Activated B cell treated with CpG ODN at 0.5 μM for 24 hours (primary cell): ENCODE results near the gene SAMD4A. TPM values are rescaled to one million over a fixed set of nuclear protein-coding genes. Genes with fewer than 3 reads are reported as not detected.

Experiments used
- ATAC-seq: fragments of 200-7000 bp; cut with Tn5 transposase; one replicate; pipeline ENCODE4 v1.10.0; 2021; ENCODE audit warnings: low read depth, mild to moderate bottlenecking, moderate library complexity
- CTCF ChIA-PET: fragments of 350-600 bp; sonication (Branson Sonifier 250); formaldehyde crosslinking; loops from one replicate; lab custom pipeline; 2021; ENCODE audit warnings: antibody characterized with exemption; lab: Charles Lee
- POLR2A ChIA-PET: fragments of 350-600 bp; sonication (Branson Sonifier 250); formaldehyde crosslinking; loops from one replicate; lab custom pipeline; 2021; ENCODE audit warnings: antibody characterized with exemption; lab: Charles Lee
- DNase-seq: peaks from one replicate; pipeline ENCODE4 v3.0.0; 2022
- H3K27ac Mint-ChIP-seq: one replicate; pipeline ENCODE4 v1.8.0; 2020; ENCODE audit warnings: mixed read lengths
- H3K27me3 Mint-ChIP-seq: one replicate; pipeline ENCODE4 v1.8.0; 2021; ENCODE audit warnings: mixed read lengths
- H3K36me3 Mint-ChIP-seq: one replicate; pipeline ENCODE4 v1.8.0; 2021; ENCODE audit warnings: low read depth, mixed read lengths
- H3K4me1 Mint-ChIP-seq: one replicate; pipeline ENCODE4 v1.8.0; 2021; ENCODE audit warnings: mixed read lengths
- H3K4me3 Mint-ChIP-seq: one replicate; pipeline ENCODE4 v1.8.0; 2020; ENCODE audit warnings: mild to moderate bottlenecking, mixed read lengths
- H3K9me3 Mint-ChIP-seq: one replicate; pipeline ENCODE4 v1.8.0; 2020; ENCODE audit warnings: mixed read lengths
- intact Hi-C: fragments of 100-400 bp; cut with micrococcal nuclease; formaldehyde crosslinking; loops from one replicate; pipeline ENCODE4 v1.15.1; 2024
- total RNA-seq: library from RNA; stranded (reverse); gene quantifications from 2 replicates; pipeline ENCODE4 v1.2.3, GENCODE V29; 2022
- TF ChIP-seq, protein P1 (sequence below): fragments of 200-600 bp; IDR thresholded peaks from one replicate; pipeline ENCODE4 v1.8.0; 2022; ENCODE audit warnings: antibody characterized with exemption, mild to moderate bottlenecking

Gene SAMD4A
- total RNA-seq, 1 donor from 2014 or later = 8.7 TPM

DNA sequence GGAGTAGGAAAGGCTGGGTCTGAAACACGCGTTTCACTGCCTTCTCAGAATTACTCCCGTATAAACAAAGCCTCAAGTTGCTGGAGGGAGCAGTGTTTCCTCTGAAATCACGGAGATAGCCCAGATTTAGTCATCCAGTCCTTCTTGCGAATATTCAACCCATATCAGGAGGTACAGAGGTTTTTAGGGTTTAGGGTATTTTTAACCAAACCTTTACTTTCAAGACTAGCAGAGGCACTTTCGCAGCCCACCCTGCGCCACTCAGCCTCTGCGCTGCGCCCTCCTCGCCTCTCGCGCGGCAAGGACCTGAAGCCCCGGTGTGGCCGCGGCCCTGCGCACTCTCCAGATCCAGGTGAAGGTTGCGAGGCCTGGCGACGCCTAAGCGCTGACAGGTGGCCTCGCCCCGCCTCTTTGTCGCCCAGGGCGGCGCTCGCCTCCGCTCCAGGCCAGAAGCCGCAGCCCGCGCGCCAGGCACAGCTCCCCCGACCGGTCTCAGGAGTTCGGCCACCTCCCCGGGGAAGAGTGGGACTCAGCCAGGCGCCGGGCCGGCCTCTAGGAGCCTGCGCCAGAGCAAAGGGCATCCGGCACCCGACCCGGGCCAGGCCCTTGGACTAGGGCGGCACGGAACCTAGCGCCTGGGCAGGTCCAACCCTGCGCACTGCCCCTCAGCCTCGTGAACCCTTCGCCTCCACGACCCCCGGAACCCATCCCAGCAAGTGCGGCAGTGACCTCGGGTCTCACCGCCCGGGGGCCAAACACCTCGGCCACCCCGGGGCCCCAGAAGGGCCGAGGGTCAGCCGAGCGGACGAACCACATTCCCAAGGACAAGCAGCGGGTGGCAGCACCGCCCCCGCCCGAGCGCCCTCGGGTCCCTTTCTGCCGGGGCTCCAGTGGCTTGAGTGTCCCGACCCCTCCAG, 1.8 kb upstream of the SAMD4A start:
- TF ChIP-seq, protein P1, sequence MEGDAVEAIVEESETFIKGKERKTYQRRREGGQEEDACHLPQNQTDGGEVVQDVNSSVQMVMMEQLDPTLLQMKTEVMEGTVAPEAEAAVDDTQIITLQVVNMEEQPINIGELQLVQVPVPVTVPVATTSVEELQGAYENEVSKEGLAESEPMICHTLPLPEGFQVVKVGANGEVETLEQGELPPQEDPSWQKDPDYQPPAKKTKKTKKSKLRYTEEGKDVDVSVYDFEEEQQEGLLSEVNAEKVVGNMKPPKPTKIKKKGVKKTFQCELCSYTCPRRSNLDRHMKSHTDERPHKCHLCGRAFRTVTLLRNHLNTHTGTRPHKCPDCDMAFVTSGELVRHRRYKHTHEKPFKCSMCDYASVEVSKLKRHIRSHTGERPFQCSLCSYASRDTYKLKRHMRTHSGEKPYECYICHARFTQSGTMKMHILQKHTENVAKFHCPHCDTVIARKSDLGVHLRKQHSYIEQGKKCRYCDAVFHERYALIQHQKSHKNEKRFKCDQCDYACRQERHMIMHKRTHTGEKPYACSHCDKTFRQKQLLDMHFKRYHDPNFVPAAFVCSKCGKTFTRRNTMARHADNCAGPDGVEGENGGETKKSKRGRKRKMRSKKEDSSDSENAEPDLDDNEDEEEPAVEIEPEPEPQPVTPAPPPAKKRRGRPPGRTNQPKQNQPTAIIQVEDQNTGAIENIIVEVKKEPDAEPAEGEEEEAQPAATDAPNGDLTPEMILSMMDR = no peak
- peaks cover 2% of the 10 kb centered on the region for H3K36me3 Mint-ChIP-seq
- peaks cover 4% of the 10 kb centered on the region for H3K27me3 Mint-ChIP-seq
- POLR2A ChIA-PET = interaction anchor here (1.1 to 3.5 kb wide), 9 partner anchors 56 to 316 kb away, joined by 3 to 67 read pairs (median 9); partner anchors contain the start of genes CDKN3, CGRRF1 and GMFB
- DNase-seq (peak; percentile 71), ATAC-seq (peak; percentile 33)
- CTCF ChIA-PET = interaction anchor here (0.7 to 6.3 kb wide), 24 partner anchors 8 to 596 kb away, joined by 3 to 78 read pairs (median 5); partner anchors contain the start of gene GCH1
- H3K9me3 Mint-ChIP-seq = no peaks in the 10 kb centered on the region
- peak overlapping the region; percentile 87 for H3K4me3 Mint-ChIP-seq
- peaks cover 28% of the 10 kb centered on the region for H3K4me1 Mint-ChIP-seq
- H3K27ac Mint-ChIP-seq = peak overlapping the region; percentile 83
- intact Hi-C loops = loop anchor here (1.0 to 5.0 kb wide), 14 partner anchors 76 to 953 kb away; partner anchors contain the start of genes FBXO34 and GCH1

DNA sequence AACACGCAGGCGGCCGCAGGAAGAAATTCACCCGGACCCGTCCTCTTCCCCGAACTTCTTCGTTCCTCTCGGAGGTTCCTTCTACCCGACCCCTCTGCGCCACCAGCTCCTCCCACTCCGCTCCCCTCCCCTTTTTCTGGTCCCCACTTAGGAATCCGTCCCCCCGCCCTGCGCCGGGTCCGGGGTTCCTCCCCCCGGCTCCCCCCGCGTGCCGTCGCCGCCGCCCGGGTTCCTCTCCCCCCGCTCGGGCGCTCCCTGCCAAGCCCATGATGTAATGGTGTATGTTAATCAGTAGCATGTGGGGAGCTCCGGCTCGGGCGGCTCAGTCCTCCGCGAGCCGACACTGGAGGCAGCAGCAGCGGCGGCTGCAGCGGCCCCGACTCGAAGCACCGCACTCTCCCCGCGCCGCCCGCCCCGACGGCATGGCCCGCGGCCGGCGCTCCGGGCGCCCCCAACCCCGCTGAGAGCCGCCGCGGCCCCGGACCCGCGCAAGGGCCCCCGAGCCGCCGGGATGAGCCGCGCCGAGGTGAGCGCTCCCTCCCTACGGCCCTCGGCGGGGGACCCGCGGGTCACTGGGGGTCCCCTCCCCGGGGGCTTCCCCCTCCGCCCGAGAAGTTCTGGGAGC, 1.0 kb upstream of the SAMD4A start:
- ChIA-PET CTCF (interaction anchor here (0.7 to 6.3 kb wide), 14 partner anchors 9 to 595 kb away, joined by 3 to 48 read pairs (median 4); partner anchors contain the start of genes CGRRF1 and GCH1), POLR2A (interaction anchor here (1.0 to 3.5 kb wide), 8 partner anchors 17 to 315 kb away, joined by 3 to 67 read pairs (median 8); partner anchors contain the start of genes CGRRF1 and GMFB)
- peak overlapping the region; percentile 83 for H3K27ac Mint-ChIP-seq
- peaks cover 2% of the 10 kb centered on the region for H3K36me3 Mint-ChIP-seq
- peaks cover 4% of the 10 kb centered on the region for H3K27me3 Mint-ChIP-seq
- H3K4me3 Mint-ChIP-seq = peak overlapping the region; percentile 87
- ATAC-seq = peak; percentile 62
- TF ChIP-seq, protein P1 = no peak
- peaks cover 28% of the 10 kb centered on the region for H3K4me1 Mint-ChIP-seq
- intact Hi-C loops = loop anchor here (1.0 to 5.0 kb wide), 12 partner anchors 57 to 1413 kb away; partner anchors contain the start of genes CGRRF1, DDHD1, FBXO34 and GCH1
- peak; percentile 75 for DNase-seq
- H3K9me3 Mint-ChIP-seq = no peaks in the 10 kb centered on the region

DNA sequence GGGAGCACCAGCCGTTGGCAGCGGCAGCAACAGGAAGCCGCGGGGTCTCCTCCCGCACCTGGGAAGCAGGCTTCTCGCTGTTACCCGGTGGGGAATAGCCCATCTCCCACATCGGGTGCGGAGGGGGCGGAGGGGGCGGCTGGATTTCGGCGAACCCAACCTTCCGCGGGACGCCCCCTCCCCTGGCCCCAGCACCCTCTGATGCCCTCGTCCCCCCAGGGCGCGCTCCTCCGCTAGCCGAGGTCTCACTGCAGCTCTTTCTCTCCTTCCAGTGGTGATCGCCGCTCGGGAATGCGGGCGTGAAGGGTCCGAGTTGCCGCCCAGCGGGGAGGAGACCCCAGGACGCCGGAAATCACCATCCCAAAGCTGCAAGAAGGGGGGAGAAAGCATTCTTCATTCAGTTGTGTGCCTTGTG, 303 bp downstream of the SAMD4A start:
- POLR2A ChIA-PET = interaction anchor here (0.7 to 3.5 kb wide), 15 partner anchors 10 to 505 kb away, joined by 3 to 67 read pairs (median 3); partner anchors contain the start of gene CGRRF1
- intact Hi-C loops = loop anchor here (1.0 to 5.0 kb wide), 7 partner anchors 60 to 1414 kb away; partner anchors contain the start of genes CNIH1, DDHD1, FBXO34 and MAPK1IP1L
- H3K27me3 Mint-ChIP-seq = peaks cover 3% of the 10 kb centered on the region
- ATAC-seq = peak; percentile 2
- TF ChIP-seq, protein P1 = no peak
- H3K9me3 Mint-ChIP-seq = peaks cover 5% of the 10 kb centered on the region
- CTCF ChIA-PET = interaction anchor here (0.9 to 6.3 kb wide), 10 partner anchors 58 to 336 kb away, joined by 3 to 48 read pairs (median 4); partner anchors contain the start of genes CGRRF1 and GCH1
- peaks cover 28% of the 10 kb centered on the region for H3K4me1 Mint-ChIP-seq
- H3K4me3 Mint-ChIP-seq = peak overlapping the region; percentile 99
- H3K27ac Mint-ChIP-seq = peak overlapping the region; percentile 96
- DNase-seq = no peak
- peaks cover 7% of the 10 kb centered on the region for H3K36me3 Mint-ChIP-seq

DNA sequence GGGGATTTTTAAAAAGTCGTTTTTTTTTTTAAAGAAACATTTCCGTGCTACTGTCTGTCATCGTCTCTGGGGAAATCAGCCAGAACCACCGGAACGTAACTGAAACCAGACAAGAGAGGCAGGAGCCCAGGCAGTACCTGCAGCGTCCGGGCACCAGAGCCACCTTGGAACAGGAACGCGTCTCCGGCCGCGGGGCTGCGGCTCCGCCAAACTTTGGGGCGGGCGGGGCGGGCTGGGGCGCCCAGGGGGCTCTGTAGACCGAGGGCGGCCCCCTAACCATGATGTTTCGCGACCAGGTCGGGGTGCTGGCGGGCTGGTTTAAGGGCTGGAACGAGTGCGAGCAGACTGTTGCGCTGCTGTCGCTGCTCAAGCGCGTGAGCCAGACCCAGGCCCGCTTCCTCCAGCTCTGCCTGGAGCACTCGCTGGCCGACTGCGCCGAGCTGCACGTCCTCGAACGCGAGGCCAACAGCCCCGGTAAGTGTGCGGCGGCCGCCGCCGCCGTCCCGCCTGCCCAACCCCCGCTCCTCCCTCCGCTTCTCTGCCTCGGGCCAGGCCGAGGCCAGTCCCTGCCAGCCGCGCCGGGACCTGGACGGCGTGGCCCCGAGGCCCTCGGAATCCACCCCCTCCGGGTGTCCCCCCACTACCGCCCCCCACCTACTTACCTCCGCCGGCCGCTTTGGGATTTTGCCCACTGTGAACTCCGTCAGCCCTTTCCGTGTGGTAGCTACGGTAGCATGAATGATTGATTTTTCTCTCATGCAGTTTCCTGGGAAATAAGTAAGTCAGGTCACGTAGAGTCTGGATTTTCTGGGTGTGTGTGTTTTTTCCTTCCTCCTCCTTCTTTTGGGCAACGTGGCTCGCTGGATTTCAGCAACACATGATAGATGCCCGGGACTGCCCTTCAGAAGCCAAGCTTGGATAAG, 972 bp downstream of the SAMD4A start:
- Mint-ChIP-seq H3K36me3 (peaks cover 8% of the 10 kb centered on the region), H3K27me3 (no peaks in the 10 kb centered on the region), H3K27ac (peak overlapping the region; percentile 96), H3K9me3 (peaks cover 8% of the 10 kb centered on the region), H3K4me3 (peak overlapping the region; percentile 99), H3K4me1 (peaks cover 28% of the 10 kb centered on the region)
- ATAC-seq (peak; percentile 44), DNase-seq (peak; percentile 47)
- ChIA-PET CTCF (interaction anchor here (1.0 to 6.3 kb wide), 8 partner anchors 10 to 335 kb away, joined by 3 to 48 read pairs (median 5); partner anchors contain the start of gene GCH1), POLR2A (interaction anchor here (0.6 to 3.5 kb wide), 15 partner anchors 9 to 504 kb away, joined by 3 to 67 read pairs (median 4); partner anchors contain the start of gene CGRRF1)
- TF ChIP-seq, protein P1 = no peak
- intact Hi-C loops = loop anchor here (1.0 to 5.0 kb wide), 7 partner anchors 59 to 1415 kb away; partner anchors contain the start of genes CNIH1, DDHD1, FBXO34 and MAPK1IP1L
